Nephron (organoid): ENCODE measurements around the gene ZSWIM2.

Source experiments
- H3K27ac Mint-ChIP-seq, 3 experiments: 2 replicates each; pipeline ENCODE4 v1.8.0; 2020; ENCODE audit warnings: mixed read lengths in 3 of 3, mild to moderate bottlenecking in 2 of 3, moderate library complexity in 1 of 3
- H3K27me3 Mint-ChIP-seq: 2 replicates; pipeline ENCODE4 v1.8.0; 2021; ENCODE audit warnings: low read depth, mild to moderate bottlenecking, moderate library complexity, mixed read lengths
- H3K36me3 Mint-ChIP-seq: 2 replicates; pipeline ENCODE4 v1.8.0; 2020; ENCODE audit warnings: low read depth, mixed read lengths
- H3K4me1 Mint-ChIP-seq: 2 replicates; pipeline ENCODE4 v1.8.0; 2020; ENCODE audit warnings: mixed read lengths
- H3K4me3 Mint-ChIP-seq, 3 experiments: 2 replicates each; pipeline ENCODE4 v1.8.0; 2020; ENCODE audit warnings: mild to moderate bottlenecking in 3 of 3, mixed read lengths in 3 of 3, moderate library complexity in 2 of 3
- H3K9me3 Mint-ChIP-seq: 2 replicates; pipeline ENCODE4 v1.8.0; 2020; ENCODE audit warnings: mixed read lengths
- TF ChIP-seq, protein P1 (sequence below), 3 experiments: fragments of 200-600 bp; sonication (generic); IDR thresholded peaks; one replicate each; pipeline ENCODE4 v1.5.0; 2021; ENCODE audit warnings: antibody characterized with exemption in 3 of 3; ENCODE audit not compliant: unreplicated experiment in 3 of 3

ZSWIM2 gene

DNA sequence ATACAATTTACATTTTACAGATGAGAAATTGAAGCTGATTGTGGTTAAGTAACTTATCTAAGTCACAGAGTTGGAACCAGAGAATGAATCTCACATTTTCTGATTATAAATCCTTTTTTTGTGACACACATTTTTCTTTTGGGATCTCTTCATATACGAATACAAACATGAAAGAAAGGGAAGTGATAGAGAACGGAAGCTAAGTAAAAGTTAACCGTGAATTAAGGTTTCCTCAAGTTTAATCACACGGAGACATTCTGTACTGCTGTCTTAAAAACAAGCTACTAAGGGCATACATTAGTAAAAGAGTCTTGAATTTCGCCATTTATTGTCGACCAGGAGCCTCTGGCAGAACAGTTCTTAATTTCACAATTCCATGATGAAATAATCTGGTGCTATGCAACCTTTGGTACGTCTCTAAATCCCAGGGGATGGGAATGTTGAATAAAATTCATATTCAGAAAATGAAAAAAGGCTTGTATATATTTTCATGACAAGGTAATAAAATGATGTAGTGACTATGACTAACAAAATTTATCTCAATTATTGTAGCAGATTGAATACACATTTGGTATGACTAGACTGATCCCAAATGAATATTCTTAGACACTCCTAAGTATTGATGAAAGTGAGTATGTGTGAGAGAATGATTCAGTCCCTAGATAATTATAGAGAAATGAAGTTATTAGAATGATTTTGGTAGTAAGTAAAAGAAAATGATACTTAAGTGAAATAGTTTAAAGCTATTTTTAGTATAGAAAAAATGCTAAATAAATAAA is 40.3 kb upstream of the ZSWIM2 start:
- Mint-ChIP-seq H3K27me3 (peaks cover 4% of the 10 kb centered on the region), H3K4me3 (no peak overlapping the region), H3K36me3 (no peaks in the 10 kb centered on the region), H3K27ac (no peak overlapping the region), H3K9me3 (no peaks in the 10 kb centered on the region), H3K4me1 (peaks cover 16% of the 10 kb centered on the region)
- TF ChIP-seq, protein P1, sequence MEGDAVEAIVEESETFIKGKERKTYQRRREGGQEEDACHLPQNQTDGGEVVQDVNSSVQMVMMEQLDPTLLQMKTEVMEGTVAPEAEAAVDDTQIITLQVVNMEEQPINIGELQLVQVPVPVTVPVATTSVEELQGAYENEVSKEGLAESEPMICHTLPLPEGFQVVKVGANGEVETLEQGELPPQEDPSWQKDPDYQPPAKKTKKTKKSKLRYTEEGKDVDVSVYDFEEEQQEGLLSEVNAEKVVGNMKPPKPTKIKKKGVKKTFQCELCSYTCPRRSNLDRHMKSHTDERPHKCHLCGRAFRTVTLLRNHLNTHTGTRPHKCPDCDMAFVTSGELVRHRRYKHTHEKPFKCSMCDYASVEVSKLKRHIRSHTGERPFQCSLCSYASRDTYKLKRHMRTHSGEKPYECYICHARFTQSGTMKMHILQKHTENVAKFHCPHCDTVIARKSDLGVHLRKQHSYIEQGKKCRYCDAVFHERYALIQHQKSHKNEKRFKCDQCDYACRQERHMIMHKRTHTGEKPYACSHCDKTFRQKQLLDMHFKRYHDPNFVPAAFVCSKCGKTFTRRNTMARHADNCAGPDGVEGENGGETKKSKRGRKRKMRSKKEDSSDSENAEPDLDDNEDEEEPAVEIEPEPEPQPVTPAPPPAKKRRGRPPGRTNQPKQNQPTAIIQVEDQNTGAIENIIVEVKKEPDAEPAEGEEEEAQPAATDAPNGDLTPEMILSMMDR (IDR thresholded peaks at IDR 0.05; ENCODE audit: unreplicated experiment in 3 of 3) = no peak

DNA sequence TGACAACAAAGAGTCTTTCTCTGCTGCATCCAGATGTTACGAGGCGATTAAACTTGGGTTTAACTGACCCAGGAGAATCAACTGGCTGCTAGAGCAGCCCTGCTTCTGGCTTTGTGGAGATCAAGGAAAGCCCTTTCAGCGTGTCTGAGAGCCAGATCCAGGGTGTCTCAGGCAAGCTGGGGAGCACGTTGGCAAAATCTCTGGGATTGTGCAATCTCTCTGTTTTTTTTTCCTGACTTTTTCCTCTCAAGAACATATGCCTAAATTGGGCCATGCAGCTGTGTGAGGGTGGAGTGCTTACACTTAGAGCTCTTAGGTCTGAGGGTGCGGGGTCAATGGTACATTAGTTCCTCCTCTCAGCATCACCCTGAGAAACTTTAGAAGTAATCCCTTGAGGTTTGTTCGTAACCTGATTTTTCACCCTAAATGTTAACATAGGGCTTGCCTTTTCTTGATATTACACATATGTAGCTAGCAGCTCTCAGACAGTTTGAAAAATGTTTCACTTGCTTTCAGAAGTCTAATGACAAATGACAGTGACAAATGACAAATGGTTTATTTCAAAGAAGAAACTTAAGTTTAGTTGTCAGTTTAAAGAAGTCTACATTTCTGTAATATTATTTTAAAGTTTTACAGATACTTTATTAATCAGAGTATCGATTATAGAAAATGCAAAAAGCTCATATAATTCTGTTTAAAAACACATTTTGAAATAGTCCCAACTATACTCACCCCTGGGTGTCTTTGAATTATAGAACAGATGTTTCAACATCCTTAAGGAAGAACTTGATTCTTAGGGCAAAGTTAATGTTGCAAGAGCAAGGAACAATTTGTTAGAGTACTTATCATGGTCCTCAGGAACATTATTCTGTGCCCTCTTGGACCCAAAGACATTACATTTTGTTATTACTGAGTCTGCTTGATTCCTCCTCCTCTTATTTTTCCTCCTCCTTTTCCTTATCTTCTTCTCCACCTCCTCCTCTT is 38.4 kb upstream of the ZSWIM2 start:
- H3K36me3 Mint-ChIP-seq = no peaks in the 10 kb centered on the region

DNA sequence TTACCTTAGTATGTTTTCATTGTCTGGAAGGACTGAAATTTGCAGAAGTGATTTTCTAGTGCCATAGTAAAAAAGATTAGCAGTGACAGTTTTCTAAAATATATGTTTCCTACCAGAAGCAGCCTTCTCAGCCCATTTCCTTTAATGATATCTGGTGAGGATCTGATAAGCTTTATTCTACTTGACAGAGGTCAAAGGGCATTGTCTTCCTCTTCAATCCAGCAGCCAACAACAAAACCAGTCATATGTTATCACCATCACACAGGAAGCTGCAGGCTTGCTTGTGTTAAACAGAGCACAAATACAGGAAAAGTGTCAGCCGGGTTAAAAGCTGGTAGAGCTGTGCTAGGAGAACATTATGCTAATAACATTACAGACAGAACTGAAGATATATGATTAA is 35.6 kb upstream of the ZSWIM2 start:
- TF ChIP-seq, protein P1 (IDR thresholded peaks at IDR 0.05; ENCODE audit: unreplicated experiment in 3 of 3) = no peak
- H3K4me3 Mint-ChIP-seq = no peak overlapping the region
- peak overlapping the region in 1 of 3 experiments; percentile 7 for H3K27ac Mint-ChIP-seq
- peaks cover 6% of the 10 kb centered on the region for H3K4me1 Mint-ChIP-seq
- H3K9me3 Mint-ChIP-seq = peaks cover 18% of the 10 kb centered on the region
- H3K27me3 Mint-ChIP-seq = peaks cover 4% of the 10 kb centered on the region
- H3K36me3 Mint-ChIP-seq = peaks cover 3% of the 10 kb centered on the region

More for the DNA sequence above, 38.4 kb upstream of the ZSWIM2 start:
- Mint-ChIP-seq H3K27ac (no peak overlapping the region), H3K4me3 (no peak overlapping the region), H3K27me3 (peaks cover 4% of the 10 kb centered on the region), H3K4me1 (peaks cover 16% of the 10 kb centered on the region), H3K9me3 (peaks cover 6% of the 10 kb centered on the region)
- TF ChIP-seq, protein P1 (IDR thresholded peaks at IDR 0.05; ENCODE audit: unreplicated experiment in 3 of 3) = no peak

DNA sequence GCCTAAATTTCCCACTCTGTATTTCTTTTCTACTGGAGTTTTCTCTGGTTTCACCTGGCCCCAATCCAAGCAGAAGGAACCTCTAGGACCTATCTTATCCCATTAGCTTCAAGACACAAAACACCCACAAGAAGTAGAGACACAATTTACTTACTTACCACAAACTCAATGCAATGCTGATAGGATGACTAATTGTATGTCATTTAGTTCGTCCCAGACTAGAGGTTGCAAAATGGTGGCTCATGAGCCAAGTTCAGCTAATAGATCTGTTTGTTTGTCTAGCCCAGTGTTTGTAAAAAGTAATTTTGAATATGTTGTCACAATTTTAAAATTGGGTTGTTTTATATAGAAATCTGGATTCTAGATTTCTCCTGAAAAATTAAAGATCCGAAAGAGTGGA is 34.7 kb upstream of the ZSWIM2 start:
- Mint-ChIP-seq H3K4me3 (no peak overlapping the region), H3K27ac (no peak overlapping the region), H3K27me3 (peaks cover 4% of the 10 kb centered on the region), H3K4me1 (no peaks in the 10 kb centered on the region), H3K36me3 (peaks cover 3% of the 10 kb centered on the region), H3K9me3 (peaks cover 18% of the 10 kb centered on the region)
- TF ChIP-seq, protein P1 (IDR thresholded peaks at IDR 0.05; ENCODE audit: unreplicated experiment in 3 of 3) = no peak

DNA sequence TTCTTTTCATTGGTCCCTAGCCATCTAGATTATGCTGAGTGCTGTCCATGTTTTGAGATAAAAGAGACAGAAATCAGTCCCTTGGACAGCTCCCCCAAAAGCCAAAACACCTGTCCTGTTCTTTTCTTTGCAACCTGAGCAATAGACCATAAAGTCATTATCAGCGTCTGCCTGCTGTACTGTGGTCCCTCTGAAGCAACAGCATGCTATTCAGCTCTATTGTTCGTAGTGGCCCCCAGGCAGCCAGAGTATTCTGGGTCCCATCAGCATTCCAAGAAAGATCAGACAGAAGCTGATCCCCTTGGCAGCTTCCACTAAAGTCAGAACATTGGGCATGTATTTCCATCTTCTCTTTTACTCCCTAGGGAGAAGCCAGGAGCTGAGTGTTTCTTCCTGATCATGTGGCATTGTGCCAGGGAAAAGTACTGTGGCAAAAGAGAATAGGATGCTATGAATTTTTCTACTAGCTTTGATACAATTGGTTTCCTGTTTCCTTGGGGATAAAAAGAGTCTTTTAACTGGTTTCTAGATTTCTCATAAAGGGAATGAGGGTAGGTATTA is 33.6 kb upstream of the ZSWIM2 start:
- Mint-ChIP-seq H3K27me3 (peaks cover 4% of the 10 kb centered on the region), H3K4me3 (no peak overlapping the region), H3K4me1 (no peaks in the 10 kb centered on the region), H3K36me3 (peaks cover 3% of the 10 kb centered on the region), H3K27ac (no peak overlapping the region), H3K9me3 (peaks cover 26% of the 10 kb centered on the region)
- TF ChIP-seq, protein P1 (IDR thresholded peaks at IDR 0.05; ENCODE audit: unreplicated experiment in 3 of 3) = no peak
